ENCODE measurements around the gene DNASE1L1. TPM values are rescaled to one million over a fixed set of nuclear protein-coding genes. Genes with fewer than 3 reads are reported as not detected.

DNASE1L1 gene
- total RNA-seq, 1 experiment from 2014 or later: 8.3 TPM

GRCh38 chrX:154379569-154379951 lies 29.5 kb downstream of the DNASE1L1 start:
- intact Hi-C loops (cut with micrococcal nuclease; ENCODE audit: unreplicated experiment): no loop called here

GRCh38 chrX:154378799-154379568 lies 30.1 kb downstream of the DNASE1L1 start, which contains the start of gene EMD:
Gene EMD, plus strand, starts transcription at chrX:154379295. Its CDS starts 190 bp downstream, at chrX:154379485.
- Histone ChIP-seq H3K36me3 (ENCODE audit: insufficient read depth, low read length, poor library complexity, severe bottlenecking) (no peaks in the 10 kb centered on the region), H3K9me3 (ENCODE audit: low read depth, low read length, poor library complexity, severe bottlenecking) (no peaks in the 10 kb centered on the region), H3K4me1 (ENCODE audit: insufficient read depth, low read length, poor library complexity, severe bottlenecking) (no peaks in the 10 kb centered on the region), H3K27ac (ENCODE audit: low read depth, low read length, poor library complexity, severe bottlenecking) (peak within 1 kb of the TSS; percentile 100), H3K27me3 (replicated peaks; ENCODE audit: insufficient read depth, low read depth, low read length, poor library complexity) (no peaks in the 10 kb centered on the region), H3K4me3 (ENCODE audit: low read depth, low read length, poor library complexity, severe bottlenecking) (peak within 1 kb of the TSS; percentile 96)
- peak; percentile 98 for DNase-seq (ENCODE audit: low spot score)
- POLR2A ChIA-PET (ENCODE audit: low non-redundant PET): interaction anchor here (1.0 kb wide), 1 partner anchor 10 kb away, joined by 8 read pairs; no protein-coding TSS in a partner anchor
- TF ChIP-seq EZH2 (IDR thresholded peaks at IDR 0.05; ENCODE audit: borderline replicate concordance, low read depth, low read length, poor library complexity, severe bottlenecking) (no peak), CTCF (conservative IDR thresholded peaks at IDR 0.05; ENCODE audit: low read depth, low read length) (no peak)
- no TSS peak for BruUV-seq (replicated peaks)
- intact Hi-C loops (cut with micrococcal nuclease; ENCODE audit: unreplicated experiment): no loop called here
- CTCF ChIA-PET: no interaction called here

More at GRCh38 chrX:154379569-154379951, 29.5 kb downstream of the DNASE1L1 start:
- Histone ChIP-seq H3K36me3 (ENCODE audit: insufficient read depth, low read length, poor library complexity, severe bottlenecking) (no peaks in the 10 kb centered on the region), H3K4me1 (ENCODE audit: insufficient read depth, low read length, poor library complexity, severe bottlenecking) (no peaks in the 10 kb centered on the region), H3K27ac (ENCODE audit: low read depth, low read length, poor library complexity, severe bottlenecking) (peak overlapping the region; percentile 100), H3K9me3 (ENCODE audit: low read depth, low read length, poor library complexity, severe bottlenecking) (no peaks in the 10 kb centered on the region), H3K4me3 (ENCODE audit: low read depth, low read length, poor library complexity, severe bottlenecking) (peak overlapping the region; percentile 96), H3K27me3 (replicated peaks; ENCODE audit: insufficient read depth, low read depth, low read length, poor library complexity) (no peaks in the 10 kb centered on the region)
- ChIA-PET POLR2A (ENCODE audit: low non-redundant PET) (interaction anchor here (1.0 kb wide), 1 partner anchor 11 kb away, joined by 8 read pairs; no protein-coding TSS in a partner anchor), CTCF (no interaction called here)
- no TSS peak for BruUV-seq (replicated peaks)
- no peak for DNase-seq (ENCODE audit: low spot score)
- TF ChIP-seq EZH2 (IDR thresholded peaks at IDR 0.05; ENCODE audit: borderline replicate concordance, low read depth, low read length, poor library complexity, severe bottlenecking) (no peak), CTCF (conservative IDR thresholded peaks at IDR 0.05; ENCODE audit: low read depth, low read length) (no peak)

- no TSS peak for BruUV-seq (replicated peaks)
- H3K4me1 ChIP-seq (ENCODE audit: insufficient read depth, low read length, poor library complexity, severe bottlenecking): peaks cover 5% of the 10 kb centered on the region
- ChIA-PET CTCF (no interaction called here), POLR2A (ENCODE audit: low non-redundant PET) (interaction anchor here (1.0 kb wide), 1 partner anchor 9 kb away, joined by 8 read pairs; no protein-coding TSS in a partner anchor)
- peak overlapping the region; percentile 99 for H3K27ac ChIP-seq (ENCODE audit: low read depth, low read length, poor library complexity, severe bottlenecking)
- no peaks in the 10 kb centered on the region for H3K36me3 ChIP-seq (ENCODE audit: insufficient read depth, low read length, poor library complexity, severe bottlenecking)
- TF ChIP-seq EZH2 (IDR thresholded peaks at IDR 0.05; ENCODE audit: borderline replicate concordance, low read depth, low read length, poor library complexity, severe bottlenecking) (no peak), CTCF (conservative IDR thresholded peaks at IDR 0.05; ENCODE audit: low read depth, low read length) (0 out of 2 replicates have a peak, but pooled peaks have one; percentile 19)
- DNase-seq (ENCODE audit: low spot score): peak; percentile 72
- H3K9me3 ChIP-seq (ENCODE audit: low read depth, low read length, poor library complexity, severe bottlenecking): no peaks in the 10 kb centered on the region
- intact Hi-C loops (cut with micrococcal nuclease; ENCODE audit: unreplicated experiment): no loop called here
- H3K4me3 ChIP-seq (ENCODE audit: low read depth, low read length, poor library complexity, severe bottlenecking): peak overlapping the region; percentile 46
- H3K27me3 ChIP-seq (replicated peaks; ENCODE audit: insufficient read depth, low read depth, low read length, poor library complexity): no peaks in the 10 kb centered on the region
Measured at GRCh38 chrX:154378059-154378798, 30.8 kb downstream of the DNASE1L1 start.

Measured in A673 (cell line).